NCI-H82 treated with DMSO at 0.1 percent for 48 hours (cell line): ENCODE measurements around the gene SPATA46.
"Not testable (repeated sequence)": the region's sequence is repeated elsewhere in the genome, so short reads cannot be mapped to it uniquely, and the experiment has no call there.

Source experiments
- DNase-seq: peaks from one replicate; lab custom pipeline; 2025; ENCODE audit not compliant: unreplicated experiment; lab: John Stamatoyannopoulos, UW

The SPATA46 gene, protein sequence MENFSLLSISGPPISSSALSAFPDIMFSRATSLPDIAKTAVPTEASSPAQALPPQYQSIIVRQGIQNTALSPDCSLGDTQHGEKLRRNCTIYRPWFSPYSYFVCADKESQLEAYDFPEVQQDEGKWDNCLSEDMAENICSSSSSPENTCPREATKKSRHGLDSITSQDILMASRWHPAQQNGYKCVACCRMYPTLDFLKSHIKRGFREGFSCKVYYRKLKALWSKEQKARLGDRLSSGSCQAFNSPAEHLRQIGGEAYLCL

DNA sequence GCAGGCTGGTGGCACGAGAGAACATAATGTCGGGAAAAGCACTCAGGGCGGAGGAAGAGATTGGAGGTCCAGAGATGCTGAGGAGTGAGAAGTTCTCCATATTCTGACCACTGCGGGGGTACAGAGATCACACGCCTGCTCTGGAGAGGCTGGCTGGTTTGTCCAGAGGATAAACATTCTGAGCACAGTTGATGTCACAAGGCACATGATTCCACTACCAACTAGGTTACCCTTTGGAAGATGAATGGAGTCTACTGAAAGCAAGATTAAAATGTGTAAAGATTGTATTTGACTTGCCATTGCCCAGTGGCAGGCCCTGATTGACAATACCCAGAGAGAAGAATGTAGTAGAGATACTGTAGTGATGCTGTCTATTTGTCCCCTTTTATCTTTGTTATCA lies at the start of gene SPATA46:
Gene SPATA46 (minus strand): TSS at position 164 of the 400 bp plus-strand sequence. CDS start 64 bp downstream, at position 100.
- no peak for DNase-seq

GRCh38 chr1:162422662-162423375 lies 46.2 kb upstream of the SPATA46 start:
- DNase-seq, result no peak

DNA sequence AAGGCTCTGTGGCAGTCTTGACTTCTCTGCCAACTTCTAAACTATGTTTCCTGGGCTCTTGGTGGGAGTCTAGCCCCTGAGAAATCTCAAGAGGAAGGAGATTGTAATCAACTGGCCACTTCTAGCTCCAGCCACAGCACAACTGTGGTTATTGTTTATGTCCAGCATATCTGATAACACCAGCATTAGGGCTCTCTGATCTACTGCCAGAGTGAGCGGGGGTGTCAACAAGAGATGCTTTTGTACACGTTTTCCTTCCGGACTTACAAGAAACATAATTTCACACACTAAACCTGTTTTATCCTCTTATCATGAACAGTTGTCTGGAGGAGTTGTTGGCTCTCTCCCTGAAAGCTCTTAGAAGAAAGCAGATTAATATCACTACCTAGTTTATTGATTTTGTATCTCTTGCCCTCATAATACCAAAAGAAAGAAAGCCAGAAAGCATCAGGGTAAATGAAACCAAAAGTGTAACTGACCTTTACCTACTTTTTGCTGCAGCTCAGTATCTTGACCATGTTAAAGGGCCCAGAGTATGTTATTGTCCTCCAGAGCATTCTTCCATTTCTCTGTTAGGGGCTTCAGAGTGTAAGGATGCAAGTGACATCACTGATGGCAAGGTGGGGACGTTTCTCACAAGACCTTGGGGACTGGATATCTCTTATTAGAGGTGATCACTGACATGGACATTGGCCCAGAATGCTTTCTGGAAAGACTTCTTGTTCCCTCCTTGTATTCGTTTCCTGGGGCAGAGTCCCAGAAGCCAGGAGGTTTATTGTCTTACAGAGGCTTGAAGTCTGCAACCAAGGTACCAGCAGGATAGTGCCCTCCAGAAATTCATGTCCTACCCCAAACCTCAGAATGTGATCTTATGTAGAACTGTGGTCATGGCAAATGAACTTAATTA lies 44.9 kb upstream of the SPATA46 start:
- no peak for DNase-seq

- DNase-seq, result no peak
Observed at GRCh38 chr1:162420120-162420519, 43.5 kb upstream of the SPATA46 start.

DNA sequence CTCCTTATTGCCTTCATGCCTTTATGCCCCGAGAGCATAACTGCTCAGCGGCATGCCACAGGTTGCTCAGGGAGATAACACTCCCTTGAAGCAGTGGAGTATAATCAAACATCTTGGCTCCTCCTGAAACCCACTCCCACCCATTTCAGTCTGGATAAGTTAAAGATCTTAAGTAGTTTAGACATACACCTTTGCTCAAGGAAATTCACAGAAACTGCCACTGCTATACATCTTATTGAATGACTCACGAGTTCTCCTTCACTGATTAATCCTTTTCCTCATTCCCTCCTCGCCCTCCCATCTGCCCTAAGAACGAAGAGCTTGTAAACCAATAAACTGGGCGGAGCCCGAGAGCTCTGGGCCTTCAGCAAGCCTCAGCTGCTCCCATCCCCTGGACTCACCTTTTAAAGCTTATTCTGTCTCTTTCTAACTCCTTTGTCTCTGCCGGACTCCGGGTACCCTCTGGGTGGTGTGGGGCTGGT lies 42.8 kb upstream of the SPATA46 start:
- peak; percentile 52 for DNase-seq

DNA sequence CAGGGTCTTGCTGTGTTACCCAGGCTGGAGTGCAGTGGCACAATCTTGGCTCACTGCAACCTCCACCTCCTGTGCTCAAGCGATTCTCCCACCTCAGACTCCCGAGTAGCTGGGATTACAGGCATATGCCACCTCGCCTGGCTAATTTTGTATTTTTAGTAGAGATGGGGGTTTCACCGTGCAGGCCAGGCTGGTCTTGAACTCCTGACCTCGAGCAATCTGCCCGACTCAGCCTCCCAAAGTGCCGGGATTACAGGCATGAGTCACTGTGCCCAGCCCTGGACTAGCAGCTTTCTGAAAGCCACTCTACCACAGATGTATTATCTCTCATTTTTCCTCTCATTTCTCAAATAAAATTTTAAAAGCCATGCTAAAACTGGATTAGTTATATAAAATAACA lies 41.9 kb upstream of the SPATA46 start:
- not testable (repeated sequence) for DNase-seq

- no peak for DNase-seq
Observed at GRCh38 chr1:162417650-162418049, 41.0 kb upstream of the SPATA46 start.

- no peak for DNase-seq
Observed at GRCh38 chr1:162416909-162417308, 40.3 kb upstream of the SPATA46 start.

DNA sequence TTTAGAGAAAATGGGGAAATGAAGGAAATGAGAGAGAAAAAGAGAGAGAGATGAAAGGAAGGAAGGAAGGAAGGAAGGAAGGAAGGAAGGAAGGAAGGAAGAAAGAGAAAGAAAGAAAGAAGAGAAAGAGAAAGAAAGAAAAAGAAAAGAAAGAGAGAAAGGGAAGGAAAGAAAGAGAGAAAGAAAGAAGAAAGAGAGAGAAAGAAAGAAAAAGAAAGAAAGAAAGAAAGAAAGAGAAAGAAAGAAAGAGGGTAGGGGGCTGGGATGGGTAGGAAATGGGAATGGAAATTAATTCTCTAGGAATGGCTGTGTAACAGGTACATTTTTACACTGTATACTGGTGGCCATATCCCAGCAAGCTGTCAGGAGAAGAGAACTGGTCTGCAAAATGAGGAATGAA lies 39.6 kb upstream of the SPATA46 start:
- no peak for DNase-seq

GRCh38 chr1:162412002-162412401 lies 35.3 kb upstream of the SPATA46 start, which contains the start of gene SH2D1B:
Gene SH2D1B (minus strand): TSS chr1:162412136. CDS start chr1:162412016, 120 bp downstream.
- DNase-seq, result no peak

DNA sequence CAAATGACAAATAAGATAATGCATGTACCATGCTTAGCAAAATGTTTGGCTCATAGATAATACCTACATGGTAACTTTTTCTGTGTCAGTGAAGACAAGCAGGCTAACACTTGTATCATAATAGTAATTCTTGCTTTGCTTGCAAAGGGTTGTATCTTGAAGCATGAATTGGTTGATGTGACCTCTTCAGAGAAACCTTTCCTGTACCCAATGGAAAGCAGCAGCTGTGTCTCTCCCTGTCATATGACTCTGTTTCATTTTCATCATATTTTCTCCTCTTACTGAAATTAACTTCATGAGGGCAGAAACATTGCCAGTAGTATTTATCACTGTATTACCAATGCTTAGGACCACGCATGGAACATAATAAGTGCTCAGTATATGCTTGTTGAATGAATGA lies 30.9 kb upstream of the SPATA46 start:
- DNase-seq, result no peak

DNA sequence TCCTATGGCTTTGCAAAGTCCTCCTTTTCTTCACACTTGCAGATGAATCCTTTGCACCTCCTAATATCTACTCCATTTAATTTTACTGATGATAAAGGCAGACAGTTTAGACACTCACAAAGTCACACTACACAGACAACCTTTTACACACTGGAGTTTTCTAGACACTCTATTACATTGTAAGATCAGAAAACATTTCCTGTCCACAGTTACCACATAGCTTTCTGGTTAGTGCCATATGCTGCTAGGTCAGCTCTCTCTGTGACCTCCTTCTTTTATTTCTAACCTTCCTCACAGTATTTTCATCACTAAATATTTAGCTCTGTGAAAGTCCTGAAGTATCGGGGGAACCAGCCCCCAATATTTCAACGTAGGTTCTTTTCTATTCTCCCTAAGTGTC lies 30.2 kb upstream of the SPATA46 start:
- DNase-seq, result no peak

DNA sequence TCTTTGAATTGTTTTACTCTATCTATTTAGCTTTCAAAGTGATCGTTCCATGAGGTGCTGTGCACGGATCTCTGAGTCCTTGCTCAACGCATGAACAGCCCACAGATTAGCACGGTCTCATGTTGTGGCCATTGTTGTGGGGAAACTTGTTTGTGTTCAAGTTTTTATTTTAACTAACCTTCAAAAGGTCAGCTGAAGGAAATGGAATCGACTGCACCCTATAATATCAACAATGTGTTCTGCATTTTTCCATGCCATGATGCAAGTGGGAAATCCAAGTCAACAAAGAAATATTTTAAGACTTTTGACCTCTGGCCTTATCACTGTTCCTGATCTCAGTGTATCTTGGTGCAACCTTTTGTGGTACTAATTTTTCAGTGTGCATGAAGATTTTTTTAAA lies 29.1 kb upstream of the SPATA46 start:
- DNase-seq, result no peak

GRCh38 chr1:162404550-162405160 lies 28.0 kb upstream of the SPATA46 start:
- no peak for DNase-seq

GRCh38 chr1:162400790-162401355 lies 24.2 kb upstream of the SPATA46 start:
- DNase-seq, result no peak

- no peak for DNase-seq
Observed at GRCh38 chr1:162398999-162399580, 22.4 kb upstream of the SPATA46 start.

GRCh38 chr1:162397943-162398560 lies 21.4 kb upstream of the SPATA46 start:
- no peak for DNase-seq

- no peak for DNase-seq
Observed at GRCh38 chr1:162397039-162397448, 20.4 kb upstream of the SPATA46 start.

DNA sequence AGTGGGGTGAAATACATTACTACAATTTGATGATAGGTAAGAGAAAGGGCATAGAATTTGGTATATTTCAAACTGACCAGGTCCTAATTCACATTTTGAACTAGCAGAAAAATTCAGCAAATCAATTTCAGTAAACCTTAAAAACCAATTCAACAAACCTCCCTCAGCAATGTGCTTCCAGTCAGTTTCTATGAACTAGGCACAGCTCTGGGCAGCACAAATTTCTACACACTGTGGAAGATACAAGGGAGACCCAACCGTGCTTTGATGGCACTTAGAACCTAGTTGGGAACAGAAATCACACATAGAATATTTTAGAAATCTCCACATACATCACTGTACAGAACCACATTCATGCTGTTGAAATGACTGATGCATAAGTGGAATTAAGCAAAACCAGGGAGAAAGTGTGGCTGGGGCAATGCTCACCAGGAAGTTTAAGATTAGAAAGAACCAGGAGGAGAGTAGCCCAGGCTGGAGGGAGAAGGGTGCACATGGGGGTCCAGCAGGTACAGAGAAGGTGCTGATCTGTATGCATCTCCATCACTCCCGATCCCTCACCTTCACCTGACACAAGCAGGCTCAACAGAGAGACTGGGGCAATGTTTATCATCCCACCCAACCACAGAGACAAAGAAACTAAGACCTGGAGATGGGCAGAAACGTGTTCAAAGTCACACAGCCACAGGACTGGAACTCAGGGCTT lies 19.7 kb upstream of the SPATA46 start:
- no peak for DNase-seq
